ENCODE measurements around the gene TJAP1. TPM values are rescaled to one million over a fixed set of nuclear protein-coding genes. Genes with fewer than 3 reads are reported as not detected.

Gene TJAP1
- polyA plus RNA-seq, 2 of the 4 experiments (the other 2 are of a cell fraction) = 13.1 to 15.7 TPM

DNA sequence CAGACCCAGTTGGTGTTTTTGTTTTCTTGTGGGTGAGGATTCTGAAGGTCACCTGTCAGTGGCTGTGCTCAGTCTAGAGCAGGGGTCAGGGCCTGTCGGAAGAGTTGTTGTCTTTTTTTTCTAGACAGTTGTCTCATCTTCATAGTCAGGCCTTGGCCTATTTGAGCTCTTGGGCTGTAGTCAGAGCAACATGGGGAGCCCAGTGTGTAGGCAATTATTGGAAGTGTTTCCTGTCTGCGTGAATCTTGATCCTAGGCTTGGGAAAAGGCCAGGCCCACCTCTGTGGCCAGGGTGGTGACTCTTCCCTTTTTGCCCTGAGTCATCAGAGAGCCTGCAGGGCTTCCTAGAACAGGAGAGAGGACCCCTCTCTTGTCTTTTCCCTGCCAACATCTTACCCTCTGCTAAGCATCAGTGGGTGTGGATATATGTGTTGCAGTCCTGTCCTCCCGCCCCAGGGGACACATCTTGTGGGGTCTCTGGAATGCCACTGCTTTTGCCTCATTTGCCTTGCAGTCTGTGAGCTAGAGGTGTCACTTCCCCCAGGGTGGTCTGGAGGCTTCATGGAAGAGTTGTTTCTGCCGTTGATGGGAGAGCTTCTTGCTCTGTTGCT is 11.4 kb downstream of the TJAP1 start:
- Histone ChIP-seq H3K4me1 (no peaks in the 10 kb centered on the region), H3K9me3 (no peaks in the 10 kb centered on the region), H3K4me3 (no peak overlapping the region), H3K4me2 (no peak overlapping the region), H3K27ac (no peak overlapping the region)
- 84% methylated on average over 4 of the region's 4 CpGs for WGBS (ENCODE audit: missing lambda C conversion rate)
- ChIA-PET POLR2A (no interaction called here), CTCF (interaction anchor here (1.1 to 3.9 kb wide), 3 partner anchors 13 to 31 kb away, joined by 4 to 22 read pairs (median 4); no protein-coding TSS in a partner anchor)
- no peak for DNase-seq (ENCODE audit: low read depth in 1 of 2, low spot score in 1 of 2)
- FAIRE-seq = no peak
- ATAC-seq = no peak
- TF ChIP-seq CHD2 (IDR thresholded peaks at IDR 0.05; ENCODE audit: low read length, partially characterized antibody) (no peak), TP53 (CRISPR knock-in tag; IDR thresholded peaks at IDR 0.05) (no peak), MYC (IDR thresholded peaks at IDR 0.05; ENCODE audit: borderline replicate concordance, low read length) (no peak), FOSL2 (IDR thresholded peaks at IDR 0.05) (no peak), FOSL2 (CRISPR knock-in tag; IDR thresholded peaks at IDR 0.05) (no peak), CEBPB (IDR thresholded peaks at IDR 0.05) (no peak), KDM1A (IDR thresholded peaks at IDR 0.05; ENCODE audit: low read depth) (no peak), ZFP36 (IDR thresholded peaks at IDR 0.05; ENCODE audit: borderline replicate concordance, partially characterized antibody) (no peak), MAZ (IDR thresholded peaks at IDR 0.05; ENCODE audit: borderline replicate concordance, low read depth, low read length) (no peak)
- TF ChIP-seq, protein P1, sequence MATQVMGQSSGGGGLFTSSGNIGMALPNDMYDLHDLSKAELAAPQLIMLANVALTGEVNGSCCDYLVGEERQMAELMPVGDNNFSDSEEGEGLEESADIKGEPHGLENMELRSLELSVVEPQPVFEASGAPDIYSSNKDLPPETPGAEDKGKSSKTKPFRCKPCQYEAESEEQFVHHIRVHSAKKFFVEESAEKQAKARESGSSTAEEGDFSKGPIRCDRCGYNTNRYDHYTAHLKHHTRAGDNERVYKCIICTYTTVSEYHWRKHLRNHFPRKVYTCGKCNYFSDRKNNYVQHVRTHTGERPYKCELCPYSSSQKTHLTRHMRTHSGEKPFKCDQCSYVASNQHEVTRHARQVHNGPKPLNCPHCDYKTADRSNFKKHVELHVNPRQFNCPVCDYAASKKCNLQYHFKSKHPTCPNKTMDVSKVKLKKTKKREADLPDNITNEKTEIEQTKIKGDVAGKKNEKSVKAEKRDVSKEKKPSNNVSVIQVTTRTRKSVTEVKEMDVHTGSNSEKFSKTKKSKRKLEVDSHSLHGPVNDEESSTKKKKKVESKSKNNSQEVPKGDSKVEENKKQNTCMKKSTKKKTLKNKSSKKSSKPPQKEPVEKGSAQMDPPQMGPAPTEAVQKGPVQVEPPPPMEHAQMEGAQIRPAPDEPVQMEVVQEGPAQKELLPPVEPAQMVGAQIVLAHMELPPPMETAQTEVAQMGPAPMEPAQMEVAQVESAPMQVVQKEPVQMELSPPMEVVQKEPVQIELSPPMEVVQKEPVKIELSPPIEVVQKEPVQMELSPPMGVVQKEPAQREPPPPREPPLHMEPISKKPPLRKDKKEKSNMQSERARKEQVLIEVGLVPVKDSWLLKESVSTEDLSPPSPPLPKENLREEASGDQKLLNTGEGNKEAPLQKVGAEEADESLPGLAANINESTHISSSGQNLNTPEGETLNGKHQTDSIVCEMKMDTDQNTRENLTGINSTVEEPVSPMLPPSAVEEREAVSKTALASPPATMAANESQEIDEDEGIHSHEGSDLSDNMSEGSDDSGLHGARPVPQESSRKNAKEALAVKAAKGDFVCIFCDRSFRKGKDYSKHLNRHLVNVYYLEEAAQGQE (IDR thresholded peaks at IDR 0.05) = no peak

DNA sequence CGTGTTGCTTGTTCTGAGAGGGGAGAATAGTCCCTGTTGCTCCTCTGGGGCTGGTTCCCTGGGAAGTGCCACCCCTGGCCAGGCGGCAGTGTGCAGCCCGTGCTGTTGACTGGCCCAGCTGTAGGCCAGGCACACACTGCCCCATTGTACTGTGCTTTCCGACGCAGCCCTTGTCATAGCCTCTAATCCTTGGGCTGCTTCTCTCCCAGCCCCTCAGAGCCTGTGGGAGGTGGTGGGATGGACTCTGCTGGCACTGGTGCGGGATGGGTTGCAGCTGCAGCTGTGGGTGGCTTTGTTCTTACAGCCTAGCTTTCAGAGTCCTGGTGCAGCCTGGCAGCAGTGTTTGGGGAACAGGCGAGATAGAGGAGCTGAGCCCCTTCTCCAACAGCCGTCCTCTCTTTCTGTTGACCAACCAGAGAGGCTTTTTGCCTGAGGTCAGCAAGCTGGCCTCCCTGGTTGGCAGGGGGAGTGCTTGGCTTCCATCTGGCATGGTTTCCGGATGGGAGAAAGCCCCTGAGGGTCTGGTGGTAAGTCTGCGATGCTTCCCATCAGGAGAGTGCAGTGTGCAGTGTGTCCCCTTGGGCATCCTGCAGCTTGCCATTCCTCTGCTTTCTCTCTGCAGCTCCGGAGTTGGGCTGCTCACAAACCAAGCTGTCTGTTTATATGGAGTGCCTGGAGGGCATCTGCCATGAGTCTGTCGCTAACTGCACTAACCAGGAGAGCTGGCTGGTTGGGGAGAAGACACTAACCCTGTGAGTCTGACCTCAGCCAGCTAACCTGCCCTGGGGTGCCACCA is 12.1 kb downstream of the TJAP1 start:
- POLR2A ChIA-PET = no interaction called here
- Histone ChIP-seq H3K4me3 (no peak overlapping the region), H3K9me3 (no peaks in the 10 kb centered on the region), H3K27ac (no peak overlapping the region), H3K4me2 (no peak overlapping the region), H3K4me1 (no peaks in the 10 kb centered on the region)
- CTCF ChIA-PET = interaction anchor here (0.6 to 3.9 kb wide), 4 partner anchors 12 to 525 kb away, joined by 3 to 22 read pairs (median 4); no protein-coding TSS in a partner anchor
- DNase-seq (ENCODE audit: low read depth in 1 of 2, low spot score in 1 of 2) (no peak), ATAC-seq (no peak; a peak in 1 of 6 replicates), FAIRE-seq (no peak)
- 85% methylated on average over 11 of the region's 12 CpGs for WGBS (ENCODE audit: missing lambda C conversion rate)
- TF ChIP-seq ZFP36 (IDR thresholded peaks at IDR 0.05; ENCODE audit: borderline replicate concordance, partially characterized antibody) (no peak), HMGXB4 (CRISPR knock-in tag; IDR thresholded peaks at IDR 0.05; ENCODE audit: borderline replicate concordance) (no peak), HOXB5 (CRISPR knock-in tag; IDR thresholded peaks at IDR 0.05) (no peak), RFX5 (IDR thresholded peaks at IDR 0.05) (no peak), HEYL (CRISPR knock-in tag; IDR thresholded peaks at IDR 0.05) (no peak), SMC3 (IDR thresholded peaks at IDR 0.05) (no peak), MAZ (IDR thresholded peaks at IDR 0.05; ENCODE audit: borderline replicate concordance, low read depth, low read length) (no peak), CHD2 (IDR thresholded peaks at IDR 0.05; ENCODE audit: low read length, partially characterized antibody) (no peak), MAX (IDR thresholded peaks at IDR 0.05) (no peak), CEBPB (IDR thresholded peaks at IDR 0.05) (no peak), FOSL2 (IDR thresholded peaks at IDR 0.05) (no peak), FOSL2 (CRISPR knock-in tag; IDR thresholded peaks at IDR 0.05) (no peak), BHLHE40 (IDR thresholded peaks at IDR 0.05; ENCODE audit: low read depth, low read length) (no peak), E2F6 (IDR thresholded peaks at IDR 0.05; ENCODE audit: borderline replicate concordance, low read depth) (no peak), PHF8 (IDR thresholded peaks at IDR 0.05; ENCODE audit: borderline replicate concordance, low read depth) (no peak), TFCP2L1 (CRISPR knock-in tag; IDR thresholded peaks at IDR 0.05) (no peak), ATOH8 (CRISPR knock-in tag; IDR thresholded peaks at IDR 0.05; ENCODE audit: low read depth) (no peak), SREBF2 (IDR thresholded peaks at IDR 0.05) (no peak), RARB (CRISPR knock-in tag; IDR thresholded peaks at IDR 0.05) (no peak)
- TF ChIP-seq, protein P1 (IDR thresholded peaks at IDR 0.05) = no peak

Data from A549 (cell line).